GM19035 (cell line): ENCODE data around the gene CRTC1.
"Not testable (repeated sequence)": the region's sequence is repeated elsewhere in the genome, so short reads cannot be mapped to it uniquely, and the experiment has no call there.

Experiments used
- ATAC-seq: cut with Tn5 transposase; IDR thresholded peaks from one replicate; pipeline ENCODE4 v1.9.1; 2021; ENCODE audit not compliant: unreplicated experiment

The CRTC1 gene

GRCh38 chr19:18668744-18669523 is 14.5 kb upstream of the CRTC1 start:
- no peak for ATAC-seq

DNA sequence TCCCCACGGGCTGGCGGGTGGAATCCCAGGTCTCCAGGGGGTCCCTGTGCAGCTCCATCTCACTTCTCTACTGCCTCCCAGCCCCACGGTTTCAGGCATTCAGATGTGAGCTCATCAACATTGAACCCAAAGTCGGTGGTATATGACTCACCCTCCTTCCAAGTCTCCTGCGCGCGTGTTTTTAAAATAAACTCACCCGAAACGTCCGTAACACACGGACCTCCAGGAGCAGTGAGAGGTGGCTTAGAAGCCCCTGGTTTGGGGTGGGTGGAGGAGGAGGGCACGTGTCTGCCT is 14.0 kb upstream of the CRTC1 start:
- no peak for ATAC-seq

GRCh38 chr19:18669883-18670282 is 13.6 kb upstream of the CRTC1 start:
- ATAC-seq = no peak

DNA sequence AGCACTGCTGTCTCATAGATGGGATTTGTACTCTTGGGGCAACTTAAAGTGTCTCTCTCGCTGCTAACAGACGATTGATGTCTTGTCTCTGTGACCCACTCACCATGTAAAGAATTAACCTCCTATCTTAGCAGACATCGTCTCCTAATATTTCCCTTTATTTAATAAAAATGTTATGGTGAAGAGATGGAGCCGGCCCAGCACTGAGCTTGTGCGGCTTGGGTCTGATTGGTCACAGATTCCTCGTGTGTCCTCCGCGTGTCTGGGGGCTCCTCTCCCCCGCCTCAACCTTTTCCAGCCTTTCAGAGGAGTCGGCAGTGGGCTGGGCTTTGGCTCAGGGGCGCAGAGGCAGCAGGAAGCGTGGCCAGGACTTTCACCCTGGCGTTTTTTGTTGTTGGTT is 13.2 kb upstream of the CRTC1 start:
- ATAC-seq = no peak

DNA sequence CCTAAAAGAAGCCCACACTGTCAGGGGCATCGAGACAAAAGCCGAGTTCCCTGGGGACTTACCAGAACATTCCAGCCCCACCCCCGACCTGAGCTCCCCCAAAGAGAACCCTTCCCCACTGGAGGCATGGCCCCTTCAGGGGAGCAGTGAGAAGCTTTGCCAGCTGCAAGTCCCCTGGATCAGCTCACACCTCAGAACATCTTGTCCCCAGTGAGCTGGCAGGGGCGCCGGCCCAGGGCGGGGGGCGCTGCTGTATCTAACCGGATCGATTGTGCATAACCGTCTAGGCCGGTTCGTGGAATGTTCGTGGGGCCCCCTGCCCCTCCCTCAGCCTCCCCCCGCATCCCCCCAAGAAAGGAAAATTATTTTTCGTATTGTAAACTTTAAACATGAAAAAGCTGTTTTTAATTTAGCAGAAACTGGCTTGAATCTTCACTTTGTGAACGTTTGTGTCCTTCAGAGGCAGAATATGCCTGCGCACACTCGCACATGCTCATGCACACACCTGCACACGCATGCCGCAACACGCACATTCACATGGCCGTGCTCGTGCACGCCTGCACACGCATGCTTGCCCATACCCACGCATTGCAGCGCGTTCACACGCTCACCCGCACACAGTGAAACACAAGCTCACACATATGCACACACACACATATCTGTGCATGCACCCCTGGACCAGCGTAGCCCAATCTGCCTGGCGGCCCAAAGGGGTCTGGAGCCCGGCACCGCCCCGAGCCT is 12.0 kb upstream of the CRTC1 start:
- no peak for ATAC-seq

DNA sequence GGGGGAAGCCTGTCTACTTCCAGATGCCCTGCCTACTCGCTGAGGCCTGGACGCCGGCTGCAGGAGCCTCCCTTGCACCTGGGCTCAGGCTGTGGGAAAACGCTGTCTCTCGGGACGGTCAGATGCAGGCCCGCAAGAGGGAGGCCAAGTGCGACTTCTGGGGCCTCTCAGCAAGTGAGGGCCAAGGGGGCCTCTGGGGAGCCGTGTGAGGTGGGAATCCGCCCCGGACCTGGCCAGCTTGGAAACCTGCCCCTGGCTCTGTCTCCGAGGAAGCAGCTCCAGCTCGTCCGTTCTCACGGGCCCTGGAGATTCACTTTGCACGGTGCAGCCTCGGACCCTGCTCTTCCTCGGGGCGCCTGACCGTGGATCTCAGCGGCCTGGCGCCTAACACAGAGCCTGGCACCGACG is 11.4 kb upstream of the CRTC1 start:
- ATAC-seq = no peak

GRCh38 chr19:18672606-18673337 is 10.7 kb upstream of the CRTC1 start:
- ATAC-seq = no peak

DNA sequence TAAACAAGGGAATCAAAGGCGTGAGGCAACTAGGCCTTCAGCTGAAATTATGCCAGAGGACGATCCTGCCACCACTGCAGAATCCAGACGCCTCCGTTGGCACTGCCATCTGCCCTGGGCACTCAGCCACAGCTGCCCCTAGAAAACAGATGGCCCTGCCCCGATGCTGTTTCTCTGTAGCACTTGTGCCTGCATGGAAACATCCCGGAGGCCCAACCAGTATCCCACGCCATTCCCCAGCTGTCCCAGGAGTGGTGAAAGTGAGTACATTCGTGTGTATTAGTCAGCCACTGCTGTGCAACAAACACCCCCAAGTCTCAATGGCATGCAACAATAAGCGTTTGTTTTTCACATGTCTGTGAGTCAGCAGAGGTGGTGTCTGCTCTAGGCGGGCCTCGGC is 8.9 kb upstream of the CRTC1 start:
- no peak for ATAC-seq

GRCh38 chr19:18675779-18676178 is 7.7 kb upstream of the CRTC1 start:
- ATAC-seq = no peak

- no peak for ATAC-seq
Observed at GRCh38 chr19:18676692-18677091, 6.8 kb upstream of the CRTC1 start.

DNA sequence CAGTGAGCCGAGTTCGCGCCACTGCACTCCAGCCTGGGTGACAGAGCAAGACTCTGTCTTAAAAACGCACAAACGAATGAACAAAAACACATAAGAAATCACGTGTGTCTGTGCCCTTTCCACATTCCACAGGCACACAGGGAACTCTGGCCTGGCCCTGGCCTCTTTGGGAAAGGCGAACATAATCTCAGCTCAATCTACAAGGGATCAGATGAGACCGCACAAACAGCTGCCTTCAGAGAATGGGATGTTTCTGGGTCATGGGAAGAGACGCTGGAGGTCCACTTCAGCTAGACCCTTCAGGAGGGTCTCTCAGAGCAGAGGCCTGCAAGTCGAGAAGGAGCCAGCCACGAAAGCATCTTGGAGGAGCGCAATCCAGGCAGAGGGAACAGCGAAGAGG is 6.3 kb upstream of the CRTC1 start:
- no peak for ATAC-seq

DNA sequence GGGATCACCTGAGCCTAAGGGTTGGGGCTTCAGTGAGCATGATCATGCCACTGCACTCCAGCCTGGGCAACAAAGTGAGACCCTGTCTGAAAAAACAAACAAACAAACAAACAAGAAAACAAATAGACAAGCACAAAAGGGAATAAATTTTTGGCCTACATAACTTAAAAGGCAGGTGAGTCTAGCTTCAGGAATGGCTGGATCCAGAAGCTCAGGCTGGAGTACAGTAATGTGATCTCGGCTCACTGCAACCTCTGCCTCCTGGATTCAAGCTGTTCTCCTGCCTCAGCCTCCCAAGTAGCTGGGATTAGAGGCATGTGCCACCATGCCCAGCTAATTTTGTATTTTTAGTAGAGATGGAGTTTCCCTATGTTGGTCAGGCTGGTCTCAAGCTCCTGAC is 3.3 kb upstream of the CRTC1 start:
- not testable (repeated sequence) for ATAC-seq

DNA sequence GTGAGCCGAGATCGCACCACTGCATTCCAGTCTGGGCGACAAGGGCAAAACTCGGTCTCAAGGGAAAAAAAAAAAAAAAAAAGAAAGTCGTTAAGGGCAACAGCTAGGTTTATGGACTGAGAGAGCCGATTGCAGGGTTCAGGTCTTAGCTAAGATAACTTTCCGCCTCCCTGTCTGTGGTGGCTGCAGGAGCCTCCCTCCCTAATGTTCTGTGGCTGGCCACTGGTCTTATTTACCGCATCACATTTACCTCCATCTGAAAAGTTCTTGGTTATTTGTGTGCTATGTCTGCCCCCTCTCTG is 722 bp upstream of the CRTC1 start:
- ATAC-seq = no peak

DNA sequence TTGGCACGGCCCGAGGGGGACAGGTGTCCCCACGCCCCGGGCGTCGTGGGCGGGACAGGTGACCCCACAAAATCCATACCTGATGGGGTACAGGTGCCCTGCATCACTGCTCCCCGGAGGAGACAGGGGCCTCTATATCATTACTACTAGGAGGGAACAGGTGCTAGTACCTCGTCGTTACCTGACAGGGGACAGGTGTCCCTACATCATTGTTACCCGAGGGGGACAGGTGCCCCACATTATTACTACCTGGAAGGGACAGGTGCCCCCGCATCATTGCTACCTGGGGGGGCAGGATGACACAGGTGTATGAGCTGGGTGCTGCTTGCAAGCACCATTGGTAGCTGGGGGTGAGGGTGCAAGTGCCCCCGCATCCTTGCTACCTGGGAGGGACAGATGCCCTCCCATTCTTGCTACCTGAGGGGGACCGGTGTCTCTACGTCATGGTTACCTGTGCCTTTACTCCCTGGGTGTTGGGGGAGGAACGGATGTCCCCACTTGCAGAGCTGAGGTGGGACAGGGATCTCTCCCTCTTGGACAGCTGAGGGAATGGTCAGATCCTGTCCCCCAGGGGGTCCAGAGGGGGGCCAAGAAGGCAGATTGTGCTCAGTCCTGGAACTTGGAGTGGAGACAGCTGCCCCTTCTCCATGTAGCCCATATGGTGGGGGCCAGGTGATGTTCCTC is 620 bp downstream of the CRTC1 start:
- peak; percentile 5 for ATAC-seq

DNA sequence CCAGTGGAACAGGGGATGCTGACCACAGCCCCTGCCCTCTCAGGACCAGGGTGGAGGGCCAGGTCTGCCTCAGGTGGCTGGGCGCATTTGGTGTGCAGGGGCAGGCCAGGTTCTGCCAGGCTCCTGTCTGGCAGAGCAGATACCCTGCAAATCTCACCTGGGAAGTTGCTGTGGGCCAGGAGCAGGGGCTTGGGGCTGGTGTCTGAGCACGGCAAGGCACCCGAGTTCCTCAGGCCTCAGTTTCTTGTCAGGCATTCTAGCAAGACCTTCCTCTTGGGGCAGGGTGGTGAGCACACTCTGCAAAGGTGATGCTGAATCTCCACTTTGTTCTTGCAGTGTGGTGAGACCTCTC is 1.1 kb downstream of the CRTC1 start:
- ATAC-seq = no peak

DNA sequence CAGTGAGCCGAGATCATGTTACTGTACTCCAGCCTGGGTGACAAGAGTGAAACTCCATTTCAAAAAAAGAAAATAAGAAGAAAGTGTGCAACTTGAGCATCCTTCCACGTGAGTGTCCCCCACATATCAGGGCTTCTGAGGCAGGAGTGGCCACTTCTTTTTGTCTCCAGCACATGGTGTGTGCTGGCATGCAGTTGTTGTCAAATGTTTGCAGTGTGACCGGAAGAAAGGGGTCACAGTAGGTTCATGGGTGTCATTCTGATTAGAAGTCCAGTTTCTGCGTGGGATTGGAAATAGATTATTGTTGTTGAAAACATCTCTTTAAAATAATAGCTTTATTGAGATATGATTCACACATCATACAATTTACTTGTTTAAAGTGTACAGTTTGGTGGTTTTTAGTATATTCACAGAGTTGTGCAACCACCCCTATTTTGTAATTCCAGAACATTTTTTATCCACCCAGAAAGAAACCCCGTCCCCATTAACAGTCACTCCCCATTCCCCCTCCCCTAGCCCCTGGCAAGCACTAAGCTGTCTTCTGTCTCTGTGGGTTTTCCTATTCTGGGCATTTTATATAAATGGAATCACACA is 2.2 kb downstream of the CRTC1 start:
- no peak for ATAC-seq

DNA sequence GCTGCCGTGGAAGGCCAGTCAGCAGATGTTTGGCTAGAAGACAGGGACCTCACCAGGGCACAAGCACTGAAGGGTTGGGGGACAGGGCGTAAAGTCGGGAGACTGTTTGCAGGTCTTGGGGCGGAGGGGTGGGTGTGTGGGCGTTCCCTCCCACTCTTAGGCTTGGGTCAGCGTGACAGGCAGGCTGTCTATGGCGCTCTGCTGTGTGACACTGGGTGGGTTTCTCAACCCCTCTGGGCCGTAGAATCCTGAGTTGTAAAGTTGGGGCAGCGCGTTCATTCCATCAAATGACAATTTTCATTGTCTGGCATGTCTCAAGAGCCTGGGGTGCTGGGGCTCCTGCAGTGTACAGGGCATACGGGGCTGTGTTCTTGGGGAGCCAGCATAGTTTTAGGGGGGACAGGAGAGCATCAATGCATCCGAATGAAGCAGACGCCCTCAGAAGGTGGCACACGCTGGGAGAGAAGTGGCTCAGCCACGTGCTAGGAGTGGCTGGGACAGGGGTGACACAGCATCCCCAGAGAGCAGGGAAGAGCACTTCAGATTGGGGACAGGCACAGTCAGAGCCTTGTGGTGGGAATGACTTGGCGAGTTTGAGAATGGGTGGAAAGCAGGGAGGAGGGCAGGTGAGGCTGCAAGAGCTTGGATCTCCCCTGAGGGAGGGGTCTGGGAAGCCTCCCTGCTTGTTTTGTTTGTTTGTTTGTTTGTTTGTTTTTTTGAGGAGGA is 4.4 kb downstream of the CRTC1 start:
- no peak for ATAC-seq

DNA sequence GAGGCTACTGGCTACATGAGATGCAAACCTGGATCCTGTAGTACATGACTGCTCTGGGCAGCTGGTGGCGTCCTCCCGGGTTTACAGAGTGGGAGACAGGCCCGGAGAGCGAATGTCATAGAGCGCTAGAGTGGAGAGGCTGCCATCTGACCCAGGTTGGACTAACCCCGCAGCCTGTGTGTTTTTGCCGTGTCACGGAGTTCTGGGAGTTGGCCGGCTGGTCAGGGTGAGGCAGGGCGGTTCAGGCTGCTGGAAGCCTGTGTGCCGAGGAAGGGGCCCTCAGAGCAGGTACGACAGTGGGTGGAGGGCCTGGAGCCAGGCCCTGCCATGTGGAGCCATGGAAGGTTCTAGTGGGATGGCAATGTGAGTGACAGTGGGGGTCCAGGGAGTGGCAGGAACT is 12.5 kb downstream of the CRTC1 start:
- ATAC-seq = no peak

- no peak for ATAC-seq
Observed at GRCh38 chr19:18697680-18698079, 14.2 kb downstream of the CRTC1 start.

DNA sequence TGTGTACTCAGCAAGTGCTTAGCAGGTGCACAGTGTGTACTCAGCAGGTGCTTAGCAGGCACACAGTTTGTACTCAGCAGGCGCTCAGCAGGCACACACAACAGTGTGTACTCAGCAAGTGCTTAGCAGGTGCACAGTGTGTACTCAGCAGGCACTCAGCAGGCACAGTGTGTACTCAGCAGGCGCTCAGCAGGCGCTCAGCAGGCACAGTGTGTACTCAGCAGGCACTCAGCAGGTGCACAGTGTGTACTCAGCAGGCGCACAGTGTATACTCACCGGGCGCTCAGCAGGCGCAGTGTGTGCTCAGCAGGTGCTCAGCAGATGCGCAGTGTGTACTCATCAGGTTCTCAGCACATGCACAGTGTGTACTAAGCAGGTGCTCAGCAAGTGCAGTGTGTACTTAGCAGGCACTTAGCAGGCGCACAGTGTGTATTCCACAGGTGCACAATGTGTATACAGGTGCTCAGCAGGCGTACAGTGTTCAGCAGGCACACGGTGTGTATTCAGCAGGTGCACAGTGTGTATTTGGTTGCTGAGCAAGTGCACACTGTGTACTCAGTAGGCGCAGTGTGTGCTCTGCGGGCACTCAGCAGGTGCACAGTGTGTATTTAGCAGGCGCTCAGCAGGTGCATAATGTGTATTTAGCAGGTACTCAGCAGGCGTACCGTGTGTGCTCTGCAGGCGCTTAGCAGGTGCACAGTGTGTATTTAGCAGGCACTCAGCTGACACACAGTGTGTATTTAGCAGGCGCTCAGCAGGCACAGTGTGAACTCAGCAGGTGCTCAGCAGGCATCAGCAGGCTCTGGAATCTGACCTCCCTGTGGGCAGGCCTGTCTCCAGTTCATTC is 15.1 kb downstream of the CRTC1 start:
- no peak for ATAC-seq
